GM23338 (cell line): ENCODE data around the gene ALDH9A1.

ENCODE experiments used
- CTCF ChIP-seq, 2 experiments: fragments of 200-600 bp in 1 of 2; sonication (generic) in 1 of 2; conservative IDR thresholded peaks; 2 replicates each; pipeline versions ENCODE4 v1.5.1 to v1.6.1; 2016 to 2017; ENCODE audit warnings: antibody characterized with exemption in 2 of 2, low read depth in 2 of 2, mild to moderate bottlenecking in 2 of 2, moderate library complexity in 1 of 2
- EZH2 ChIP-seq: fragments of 200-600 bp; sonication (generic); IDR thresholded peaks from one replicate; pipeline ENCODE4 v1.8.0; 2017; ENCODE audit warnings: antibody characterized with exemption, mild to moderate bottlenecking, low read depth; ENCODE audit not compliant: unreplicated experiment
- EZH2phosphoT487 ChIP-seq: fragments of 200-600 bp; sonication (generic); IDR thresholded peaks from one replicate; pipeline ENCODE4 v1.8.1; 2018; ENCODE audit warnings: antibody characterized with exemption; ENCODE audit not compliant: unreplicated experiment
- TF ChIP-seq, protein P1 (sequence below): IDR thresholded peaks from one replicate; pipeline ENCODE4 v1.6.1; 2018; ENCODE audit warnings: antibody characterized with exemption; ENCODE audit not compliant: unreplicated experiment

GRCh38 chr1:165742194-165742593 lies 43.8 kb upstream of the ALDH9A1 start:
- TF ChIP-seq EZH2 (no peak), CTCF (conservative IDR thresholded peaks at IDR 0.05; ENCODE audit: low read depth in 2 of 2) (no peak), EZH2phosphoT487 (no peak)
- TF ChIP-seq, protein P1, sequence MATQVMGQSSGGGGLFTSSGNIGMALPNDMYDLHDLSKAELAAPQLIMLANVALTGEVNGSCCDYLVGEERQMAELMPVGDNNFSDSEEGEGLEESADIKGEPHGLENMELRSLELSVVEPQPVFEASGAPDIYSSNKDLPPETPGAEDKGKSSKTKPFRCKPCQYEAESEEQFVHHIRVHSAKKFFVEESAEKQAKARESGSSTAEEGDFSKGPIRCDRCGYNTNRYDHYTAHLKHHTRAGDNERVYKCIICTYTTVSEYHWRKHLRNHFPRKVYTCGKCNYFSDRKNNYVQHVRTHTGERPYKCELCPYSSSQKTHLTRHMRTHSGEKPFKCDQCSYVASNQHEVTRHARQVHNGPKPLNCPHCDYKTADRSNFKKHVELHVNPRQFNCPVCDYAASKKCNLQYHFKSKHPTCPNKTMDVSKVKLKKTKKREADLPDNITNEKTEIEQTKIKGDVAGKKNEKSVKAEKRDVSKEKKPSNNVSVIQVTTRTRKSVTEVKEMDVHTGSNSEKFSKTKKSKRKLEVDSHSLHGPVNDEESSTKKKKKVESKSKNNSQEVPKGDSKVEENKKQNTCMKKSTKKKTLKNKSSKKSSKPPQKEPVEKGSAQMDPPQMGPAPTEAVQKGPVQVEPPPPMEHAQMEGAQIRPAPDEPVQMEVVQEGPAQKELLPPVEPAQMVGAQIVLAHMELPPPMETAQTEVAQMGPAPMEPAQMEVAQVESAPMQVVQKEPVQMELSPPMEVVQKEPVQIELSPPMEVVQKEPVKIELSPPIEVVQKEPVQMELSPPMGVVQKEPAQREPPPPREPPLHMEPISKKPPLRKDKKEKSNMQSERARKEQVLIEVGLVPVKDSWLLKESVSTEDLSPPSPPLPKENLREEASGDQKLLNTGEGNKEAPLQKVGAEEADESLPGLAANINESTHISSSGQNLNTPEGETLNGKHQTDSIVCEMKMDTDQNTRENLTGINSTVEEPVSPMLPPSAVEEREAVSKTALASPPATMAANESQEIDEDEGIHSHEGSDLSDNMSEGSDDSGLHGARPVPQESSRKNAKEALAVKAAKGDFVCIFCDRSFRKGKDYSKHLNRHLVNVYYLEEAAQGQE, result no peak
